ENCODE results near the gene RBCK1.
"Not testable (repeated sequence)": the region's sequence is repeated elsewhere in the genome, so short reads cannot be mapped to it uniquely, and the experiment has no call there.

Gene RBCK1

DNA sequence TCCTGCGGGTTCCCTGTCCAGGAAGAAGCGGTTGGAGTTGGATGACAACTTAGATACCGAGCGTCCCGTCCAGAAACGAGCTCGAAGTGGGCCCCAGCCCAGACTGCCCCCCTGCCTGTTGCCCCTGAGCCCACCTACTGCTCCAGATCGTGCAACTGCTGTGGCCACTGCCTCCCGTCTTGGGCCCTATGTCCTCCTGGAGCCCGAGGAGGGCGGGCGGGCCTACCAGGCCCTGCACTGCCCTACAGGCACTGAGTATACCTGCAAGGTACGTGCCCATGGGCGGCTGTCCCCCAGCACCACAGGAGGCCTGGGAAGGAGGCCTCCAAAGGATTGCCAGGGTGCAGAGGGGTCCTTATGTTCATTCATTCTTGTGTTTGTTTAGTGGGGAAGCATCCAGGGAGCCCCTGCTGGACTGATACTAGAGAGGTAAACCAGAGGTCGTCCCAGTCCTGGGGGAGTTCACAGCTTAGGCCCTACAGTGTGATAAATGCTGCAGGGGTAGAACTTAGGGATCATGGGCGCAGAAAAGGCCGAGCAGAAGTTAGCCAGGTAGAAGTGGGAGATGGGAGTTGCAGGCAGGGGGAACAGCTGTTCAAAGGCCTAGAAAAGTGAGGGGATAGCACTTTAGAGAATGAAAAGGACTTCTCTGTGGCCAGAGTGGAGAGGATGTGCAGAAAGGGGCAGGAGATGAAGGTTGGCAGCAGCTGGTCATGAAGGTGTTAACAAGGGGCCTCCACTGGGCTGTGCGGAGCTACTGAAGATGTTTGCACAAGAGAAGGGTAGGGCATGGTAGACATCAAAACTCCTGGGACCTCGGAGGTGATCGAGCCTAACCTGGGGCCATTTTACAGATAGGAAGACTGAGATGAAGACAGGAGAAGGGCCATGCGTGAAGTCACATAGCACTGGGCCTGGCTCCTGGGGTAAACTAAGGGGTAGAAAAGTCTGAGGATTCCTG is 19.8 kb upstream of the RBCK1 start:
- peaks cover 3% of the 10 kb centered on the region; the same call in 1 of the 2 replicates for H3K36me3 ChIP-seq (ENCODE audit: control insufficient read depth, insufficient read depth, low read length)
- H3K4me3 ChIP-seq (ENCODE audit: low read length), result no peak overlapping the region
- H3K27me3 ChIP-seq (ENCODE audit: control insufficient read depth, insufficient read depth, low read length), result no peaks in the 10 kb centered on the region
- no peaks in the 10 kb centered on the region for H3K9me3 ChIP-seq (ENCODE audit: control insufficient read depth, insufficient read depth, low read length)
- no peaks in the 10 kb centered on the region for H3K4me1 ChIP-seq (ENCODE audit: control insufficient read depth, insufficient read depth, low read length)
- WGBS (ENCODE audit: insufficient coverage, insufficient read length), result no CpG with 5 or more reads among the region's 21 CpGs
- no peak overlapping the region for H3K27ac ChIP-seq (ENCODE audit: low read length)
- DNase-seq (ENCODE audit: low read depth, low spot score), result no peak

DNA sequence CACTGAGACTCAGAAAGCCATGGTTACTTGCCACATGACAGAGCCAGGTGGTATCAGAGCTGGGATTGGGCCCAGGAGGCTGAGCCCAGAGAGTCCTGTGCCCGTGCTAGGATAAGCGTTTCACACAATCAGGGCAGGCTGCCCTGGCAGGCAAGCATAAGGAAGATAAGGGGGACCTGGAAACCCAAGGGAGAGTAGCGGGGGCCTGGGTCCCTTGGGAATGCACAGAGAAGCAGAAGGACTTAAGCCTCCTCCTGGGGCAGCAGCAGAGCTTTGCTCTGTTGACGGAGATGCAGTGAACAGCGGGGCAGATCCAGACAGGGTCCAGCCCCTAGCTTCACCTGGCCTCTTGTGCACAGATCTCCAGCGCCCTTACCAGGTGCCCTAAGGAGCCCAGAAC is 18.9 kb upstream of the RBCK1 start:
- WGBS (ENCODE audit: insufficient coverage, insufficient read length), result no CpG with 5 or more reads among the region's 6 CpGs
- Histone ChIP-seq H3K4me3 (ENCODE audit: low read length) (no peak overlapping the region), H3K36me3 (ENCODE audit: control insufficient read depth, insufficient read depth, low read length) (peaks cover 3% of the 10 kb centered on the region; the same call in 1 of the 2 replicates), H3K27me3 (ENCODE audit: control insufficient read depth, insufficient read depth, low read length) (no peaks in the 10 kb centered on the region), H3K9me3 (ENCODE audit: control insufficient read depth, insufficient read depth, low read length) (no peaks in the 10 kb centered on the region), H3K4me1 (ENCODE audit: control insufficient read depth, insufficient read depth, low read length) (no peaks in the 10 kb centered on the region), H3K27ac (ENCODE audit: low read length) (no peak overlapping the region)
- no peak for DNase-seq (ENCODE audit: low read depth, low spot score)

DNA sequence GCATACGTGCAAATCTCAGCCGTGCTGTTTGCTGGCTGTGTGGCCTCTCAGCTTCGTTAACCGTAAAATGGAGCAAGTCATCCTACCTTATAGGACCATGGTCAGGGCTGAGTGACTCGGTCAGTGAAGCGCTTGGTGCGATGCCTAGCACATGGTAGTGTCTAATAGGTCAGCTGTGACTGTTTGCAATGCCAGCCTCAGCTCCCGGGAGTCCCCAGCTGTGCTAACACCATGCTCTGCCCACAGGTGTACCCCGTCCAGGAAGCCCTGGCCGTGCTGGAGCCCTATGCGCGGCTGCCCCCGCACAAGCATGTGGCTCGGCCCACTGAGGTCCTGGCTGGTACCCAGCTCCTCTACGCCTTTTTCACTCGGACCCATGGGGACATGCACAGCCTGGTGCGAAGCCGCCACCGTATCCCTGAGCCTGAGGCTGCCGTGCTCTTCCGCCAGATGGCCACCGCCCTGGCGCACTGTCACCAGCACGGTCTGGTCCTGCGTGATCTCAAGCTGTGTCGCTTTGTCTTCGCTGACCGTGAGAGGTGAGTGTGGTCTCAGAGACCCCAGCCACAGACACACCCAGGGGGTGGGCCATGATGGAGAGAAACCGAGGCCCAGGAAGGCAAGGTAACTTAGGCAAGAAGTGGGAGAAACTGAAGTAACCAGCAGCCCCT is 16.9 kb upstream of the RBCK1 start:
- DNase-seq (ENCODE audit: low read depth, low spot score), result no peak
- WGBS (ENCODE audit: insufficient coverage, insufficient read length), result no CpG with 5 or more reads among the region's 29 CpGs
- Histone ChIP-seq H3K4me3 (ENCODE audit: low read length) (no peak overlapping the region), H3K27me3 (ENCODE audit: control insufficient read depth, insufficient read depth, low read length) (no peaks in the 10 kb centered on the region), H3K9me3 (ENCODE audit: control insufficient read depth, insufficient read depth, low read length) (no peaks in the 10 kb centered on the region), H3K4me1 (ENCODE audit: control insufficient read depth, insufficient read depth, low read length) (no peaks in the 10 kb centered on the region), H3K36me3 (ENCODE audit: control insufficient read depth, insufficient read depth, low read length) (peaks cover 3% of the 10 kb centered on the region; the same call in 1 of the 2 replicates), H3K27ac (ENCODE audit: low read length) (no peak overlapping the region)

DNA sequence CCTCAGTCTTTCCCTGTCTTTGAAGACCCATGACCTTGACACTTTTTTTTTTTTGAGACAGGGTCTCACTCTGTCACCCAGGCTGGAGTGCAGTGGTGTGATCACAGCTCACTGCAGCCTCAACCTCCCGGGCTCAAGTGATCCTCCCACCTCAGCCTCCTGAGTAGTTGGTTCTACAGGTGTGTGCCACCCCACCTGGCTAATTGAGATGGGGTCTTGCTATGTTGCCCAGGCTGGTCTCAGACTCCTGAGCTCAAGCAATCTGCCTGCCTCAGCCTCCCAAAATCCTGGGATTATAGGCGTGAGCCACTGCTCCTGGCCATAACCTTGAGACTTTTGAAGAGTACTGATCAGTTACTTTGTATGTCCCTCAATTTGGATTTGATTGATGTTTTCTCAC is 14.8 kb upstream of the RBCK1 start:
- not testable (repeated sequence) for H3K9me3 ChIP-seq (ENCODE audit: control insufficient read depth, insufficient read depth, low read length); H3K4me3 ChIP-seq (ENCODE audit: low read length); DNase-seq (ENCODE audit: low read depth, low spot score); H3K27me3 ChIP-seq (ENCODE audit: control insufficient read depth, insufficient read depth, low read length); H3K4me1 ChIP-seq (ENCODE audit: control insufficient read depth, insufficient read depth, low read length); H3K27ac ChIP-seq (ENCODE audit: low read length); H3K36me3 ChIP-seq (ENCODE audit: control insufficient read depth, insufficient read depth, low read length)
- no CpG with 5 or more reads among the region's 2 CpGs for WGBS (ENCODE audit: insufficient coverage, insufficient read length)

DNA sequence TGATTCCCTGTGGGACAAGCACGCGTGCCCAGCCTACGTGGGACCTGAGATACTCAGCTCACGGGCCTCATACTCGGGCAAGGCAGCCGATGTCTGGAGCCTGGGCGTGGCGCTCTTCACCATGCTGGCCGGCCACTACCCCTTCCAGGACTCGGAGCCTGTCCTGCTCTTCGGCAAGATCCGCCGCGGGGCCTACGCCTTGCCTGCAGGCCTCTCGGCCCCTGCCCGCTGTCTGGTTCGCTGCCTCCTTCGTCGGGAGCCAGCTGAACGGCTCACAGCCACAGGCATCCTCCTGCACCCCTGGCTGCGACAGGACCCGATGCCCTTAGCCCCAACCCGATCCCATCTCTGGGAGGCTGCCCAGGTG is 11.9 kb upstream of the RBCK1 start:
- no peak for DNase-seq (ENCODE audit: low read depth, low spot score)
- Histone ChIP-seq H3K9me3 (ENCODE audit: control insufficient read depth, insufficient read depth, low read length) (no peaks in the 10 kb centered on the region), H3K27ac (ENCODE audit: low read length) (no peak overlapping the region), H3K36me3 (ENCODE audit: control insufficient read depth, insufficient read depth, low read length) (no peaks in the 10 kb centered on the region), H3K4me3 (ENCODE audit: low read length) (no peak overlapping the region), H3K4me1 (ENCODE audit: control insufficient read depth, insufficient read depth, low read length) (peaks cover 2% of the 10 kb centered on the region; the same call in 1 of the 2 replicates), H3K27me3 (ENCODE audit: control insufficient read depth, insufficient read depth, low read length) (no peaks in the 10 kb centered on the region)
- no CpG with 5 or more reads among the region's 24 CpGs for WGBS (ENCODE audit: insufficient coverage, insufficient read length)

DNA sequence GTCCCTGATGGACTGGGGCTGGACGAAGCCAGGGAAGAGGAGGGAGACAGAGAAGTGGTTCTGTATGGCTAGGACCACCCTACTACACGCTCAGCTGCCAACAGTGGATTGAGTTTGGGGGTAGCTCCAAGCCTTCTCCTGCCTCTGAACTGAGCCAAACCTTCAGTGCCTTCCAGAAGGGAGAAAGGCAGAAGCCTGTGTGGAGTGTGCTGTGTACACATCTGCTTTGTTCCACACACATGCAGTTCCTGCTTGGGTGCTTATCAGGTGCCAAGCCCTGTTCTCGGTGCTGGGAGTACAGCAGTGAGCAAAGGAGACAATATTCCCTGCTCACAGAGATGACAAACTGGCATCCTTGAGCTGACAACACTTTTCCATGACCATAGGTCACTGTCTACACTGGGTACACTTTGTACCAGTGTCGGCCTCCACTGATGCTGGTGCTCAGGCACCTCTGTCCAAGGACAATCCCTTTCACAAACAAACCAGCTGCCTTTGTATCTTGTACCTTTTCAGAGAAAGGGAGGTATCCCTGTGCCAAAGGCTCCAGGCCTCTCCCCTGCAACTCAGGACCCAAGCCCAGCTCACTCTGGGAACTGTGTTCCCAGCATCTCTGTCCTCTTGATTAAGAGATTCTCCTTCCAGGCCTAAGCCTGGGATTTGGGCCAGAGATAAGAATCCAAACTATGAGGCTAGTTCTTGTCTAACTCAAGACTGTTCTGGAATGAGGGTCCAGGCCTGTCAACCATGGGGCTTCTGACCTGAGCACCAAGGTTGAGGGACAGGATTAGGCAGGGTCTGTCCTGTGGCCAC is 11.3 kb upstream of the RBCK1 start:
- H3K9me3 ChIP-seq (ENCODE audit: control insufficient read depth, insufficient read depth, low read length), result no peaks in the 10 kb centered on the region
- no CpG with 5 or more reads among the region's 4 CpGs for WGBS (ENCODE audit: insufficient coverage, insufficient read length)
- H3K36me3 ChIP-seq (ENCODE audit: control insufficient read depth, insufficient read depth, low read length), result no peaks in the 10 kb centered on the region
- peaks cover 2% of the 10 kb centered on the region; the same call in 1 of the 2 replicates for H3K4me1 ChIP-seq (ENCODE audit: control insufficient read depth, insufficient read depth, low read length)
- H3K4me3 ChIP-seq (ENCODE audit: low read length), result no peak overlapping the region
- DNase-seq (ENCODE audit: low read depth, low spot score), result no peak
- no peak overlapping the region for H3K27ac ChIP-seq (ENCODE audit: low read length)
- no peaks in the 10 kb centered on the region for H3K27me3 ChIP-seq (ENCODE audit: control insufficient read depth, insufficient read depth, low read length)

DNA sequence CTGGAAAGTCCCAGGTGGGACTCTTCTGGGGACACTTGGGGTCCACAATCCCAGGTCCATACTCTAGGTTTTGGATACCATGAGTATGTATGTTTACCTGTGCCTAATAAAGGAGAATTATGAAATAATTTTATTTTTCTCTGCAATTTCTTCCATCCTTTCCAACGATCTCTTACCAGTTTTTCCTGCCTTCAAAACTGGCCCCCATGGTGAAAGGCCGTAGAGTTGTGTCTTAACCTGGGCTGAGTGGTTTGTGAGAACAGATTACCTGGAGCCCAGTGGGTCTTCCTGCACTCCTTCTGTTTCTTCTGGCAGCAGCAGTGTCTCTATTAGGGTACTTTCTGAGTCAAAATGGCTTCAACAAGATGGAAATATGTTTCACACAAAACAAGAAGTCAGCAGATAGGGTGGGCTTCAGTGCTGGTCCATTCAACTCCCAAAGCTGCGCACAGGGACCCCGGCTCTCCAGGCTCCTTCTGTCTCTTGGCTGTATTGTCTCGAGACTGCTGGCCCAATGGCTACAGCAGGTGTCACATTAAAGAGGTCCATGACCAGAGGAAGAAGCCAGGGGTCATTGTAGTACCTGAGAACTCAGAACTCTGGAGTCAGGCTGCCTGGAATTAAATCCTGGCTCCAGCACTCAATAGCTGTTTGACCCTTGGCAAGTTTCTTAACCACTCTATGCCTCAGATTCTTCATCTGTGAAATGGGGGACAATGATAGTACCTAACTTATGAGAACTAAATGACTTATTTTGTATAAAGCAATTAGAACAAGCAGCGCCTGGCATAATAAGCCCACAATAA is 10.5 kb upstream of the RBCK1 start:
- Histone ChIP-seq H3K4me3 (ENCODE audit: low read length) (no peak overlapping the region), H3K36me3 (ENCODE audit: control insufficient read depth, insufficient read depth, low read length) (no peaks in the 10 kb centered on the region), H3K27me3 (ENCODE audit: control insufficient read depth, insufficient read depth, low read length) (no peaks in the 10 kb centered on the region), H3K9me3 (ENCODE audit: control insufficient read depth, insufficient read depth, low read length) (no peaks in the 10 kb centered on the region), H3K27ac (ENCODE audit: low read length) (no peak overlapping the region), H3K4me1 (ENCODE audit: control insufficient read depth, insufficient read depth, low read length) (peaks cover 2% of the 10 kb centered on the region; the same call in 1 of the 2 replicates)
- DNase-seq (ENCODE audit: low read depth, low spot score), result no peak
- WGBS (ENCODE audit: insufficient coverage, insufficient read length), result no CpG with 5 or more reads among the region's 6 CpGs

DNA sequence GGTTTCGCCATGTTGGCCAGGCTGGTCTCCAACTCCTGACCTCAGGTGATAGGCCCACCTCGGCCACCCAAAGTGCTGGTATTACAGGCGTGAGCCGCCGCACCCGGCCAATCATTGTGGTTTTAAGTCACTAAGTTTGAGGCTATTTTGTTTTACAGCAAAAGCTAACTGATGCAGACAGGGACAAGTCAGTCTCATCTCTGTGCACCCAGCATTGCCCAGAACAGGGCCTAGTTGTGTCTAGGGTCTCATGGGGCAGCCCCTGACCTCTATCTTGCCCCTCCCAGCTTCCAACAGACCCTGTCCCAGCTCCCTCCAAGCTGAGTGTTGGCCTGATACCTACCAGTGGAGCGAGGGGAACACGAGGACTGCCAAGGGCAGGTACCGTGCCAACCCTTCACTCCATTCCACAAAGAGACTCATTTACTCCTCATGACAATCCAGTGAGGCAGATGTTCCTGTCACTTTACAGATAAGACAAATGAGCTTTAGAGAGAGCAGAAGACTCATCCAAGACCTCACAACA is 8.9 kb upstream of the RBCK1 start:
- no peak for DNase-seq (ENCODE audit: low read depth, low spot score)
- no CpG with 5 or more reads among the region's 9 CpGs for WGBS (ENCODE audit: insufficient coverage, insufficient read length)
- Histone ChIP-seq H3K9me3 (ENCODE audit: control insufficient read depth, insufficient read depth, low read length) (no peaks in the 10 kb centered on the region), H3K27ac (ENCODE audit: low read length) (no peak overlapping the region), H3K4me3 (ENCODE audit: low read length) (no peak overlapping the region), H3K4me1 (ENCODE audit: control insufficient read depth, insufficient read depth, low read length) (peaks cover 2% of the 10 kb centered on the region; the same call in 1 of the 2 replicates), H3K27me3 (ENCODE audit: control insufficient read depth, insufficient read depth, low read length) (no peaks in the 10 kb centered on the region), H3K36me3 (ENCODE audit: control insufficient read depth, insufficient read depth, low read length) (no peaks in the 10 kb centered on the region)

DNA sequence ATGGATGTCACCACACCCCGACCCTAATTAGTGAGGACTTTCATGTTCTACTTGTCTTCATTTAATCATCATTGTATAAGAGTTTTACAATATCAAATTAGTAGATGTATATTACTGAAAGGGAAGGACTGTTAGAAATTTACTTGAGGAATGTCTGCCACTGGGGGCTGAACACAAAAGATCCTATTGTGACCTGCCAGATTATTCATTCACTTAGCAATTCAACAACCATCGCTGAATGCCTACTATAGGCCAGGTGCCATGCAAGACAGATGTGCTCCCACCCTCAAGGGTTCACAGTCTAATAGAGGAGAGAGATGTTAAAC is 8.0 kb upstream of the RBCK1 start:
- Histone ChIP-seq H3K27ac (ENCODE audit: low read length) (no peak overlapping the region), H3K9me3 (ENCODE audit: control insufficient read depth, insufficient read depth, low read length) (no peaks in the 10 kb centered on the region), H3K36me3 (ENCODE audit: control insufficient read depth, insufficient read depth, low read length) (no peaks in the 10 kb centered on the region), H3K27me3 (ENCODE audit: control insufficient read depth, insufficient read depth, low read length) (no peaks in the 10 kb centered on the region), H3K4me1 (ENCODE audit: control insufficient read depth, insufficient read depth, low read length) (peaks cover 2% of the 10 kb centered on the region; the same call in 1 of the 2 replicates), H3K4me3 (ENCODE audit: low read length) (no peak overlapping the region)
- DNase-seq (ENCODE audit: low read depth, low spot score), result no peak
- WGBS (ENCODE audit: insufficient coverage, insufficient read length), result no CpG with 5 or more reads among the region's 2 CpGs

Data from iPS DF 6.9 (cell line).